GM19099 (cell line): ENCODE measurements around the gene GNA15.

Experiments
- POLR2A ChIP-seq: IDR thresholded peaks from 3 replicates; pipeline ENCODE4 v1.6.1; 2011; ENCODE audit warnings: low read depth; ENCODE audit not compliant: insufficient read length; ENCODE audit errors: extremely low read depth

GNA15 gene

DNA sequence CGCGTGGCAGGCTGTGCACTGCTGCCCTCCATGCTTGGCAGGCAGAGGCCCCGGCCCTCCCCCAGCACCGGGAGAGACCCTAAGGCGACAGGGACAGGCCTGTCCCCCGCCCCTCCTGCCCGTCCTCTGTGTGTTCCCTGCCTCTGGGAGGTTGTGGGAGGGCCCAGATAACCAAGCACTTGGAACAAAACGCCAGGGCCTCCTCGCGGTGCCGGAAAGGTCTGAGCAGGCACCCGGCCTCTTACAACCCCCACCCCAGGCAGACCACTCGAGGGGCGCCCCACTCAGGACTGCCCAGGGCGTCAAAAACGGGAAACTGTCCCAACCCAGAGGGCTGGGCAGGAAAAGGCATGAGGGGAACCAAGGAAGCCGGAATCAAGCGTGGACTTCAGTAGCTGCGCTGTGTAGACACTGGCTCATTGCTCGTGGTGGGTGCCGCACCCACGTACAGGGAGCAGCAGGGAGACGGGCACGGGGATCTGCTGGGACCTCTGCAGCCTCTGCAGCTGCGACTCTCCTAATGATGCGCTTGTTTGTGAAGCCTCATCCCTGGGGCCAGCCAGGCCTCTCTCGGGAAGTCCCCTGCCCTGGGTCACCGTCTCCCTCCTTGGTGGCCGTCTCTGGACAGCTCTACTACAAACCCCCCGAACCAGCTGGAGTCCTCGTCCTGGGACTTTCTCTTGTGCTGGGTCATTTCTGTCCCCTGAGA, 21.7 kb upstream of the GNA15 start:
- TF ChIP-seq POLR2A = no peak

DNA sequence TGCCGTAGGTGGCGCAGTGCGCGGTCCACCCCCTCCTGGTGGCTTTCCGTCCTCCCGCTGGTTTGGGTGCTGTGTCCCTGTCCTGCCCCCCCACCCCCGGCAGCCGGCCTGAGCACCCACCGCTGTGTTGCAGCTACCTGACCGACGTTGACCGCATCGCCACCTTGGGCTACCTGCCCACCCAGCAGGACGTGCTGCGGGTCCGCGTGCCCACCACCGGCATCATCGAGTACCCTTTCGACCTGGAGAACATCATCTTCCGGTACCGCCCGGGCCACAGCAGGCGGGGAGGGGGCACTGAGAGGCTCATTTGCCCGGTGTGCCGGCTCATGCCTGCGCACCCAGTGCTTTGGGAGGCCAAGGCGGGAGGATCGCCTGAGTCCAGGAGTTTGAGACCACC, 21.0 kb upstream of the GNA15 start:
- TF ChIP-seq POLR2A = no peak

DNA sequence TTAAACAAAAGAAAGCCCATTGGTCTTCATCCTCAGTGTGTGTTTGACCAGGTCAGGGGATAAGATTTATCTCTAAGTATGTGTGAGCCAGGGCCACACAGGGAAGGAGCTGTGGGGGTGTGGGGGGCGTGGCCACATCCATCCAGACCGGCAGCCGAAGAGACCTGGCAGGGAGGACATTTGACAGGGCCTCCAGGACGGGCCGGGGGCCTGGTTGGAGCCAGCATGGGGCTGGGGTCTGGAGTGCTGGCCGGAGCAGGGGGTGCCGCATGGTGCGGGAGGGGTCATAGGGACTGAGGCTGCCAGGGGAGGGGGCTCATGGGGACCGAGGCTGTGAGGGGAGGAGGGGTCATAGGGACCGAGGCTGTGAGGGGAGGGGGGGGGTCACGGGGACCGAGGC, 20.4 kb upstream of the GNA15 start:
- TF ChIP-seq POLR2A = no peak

DNA sequence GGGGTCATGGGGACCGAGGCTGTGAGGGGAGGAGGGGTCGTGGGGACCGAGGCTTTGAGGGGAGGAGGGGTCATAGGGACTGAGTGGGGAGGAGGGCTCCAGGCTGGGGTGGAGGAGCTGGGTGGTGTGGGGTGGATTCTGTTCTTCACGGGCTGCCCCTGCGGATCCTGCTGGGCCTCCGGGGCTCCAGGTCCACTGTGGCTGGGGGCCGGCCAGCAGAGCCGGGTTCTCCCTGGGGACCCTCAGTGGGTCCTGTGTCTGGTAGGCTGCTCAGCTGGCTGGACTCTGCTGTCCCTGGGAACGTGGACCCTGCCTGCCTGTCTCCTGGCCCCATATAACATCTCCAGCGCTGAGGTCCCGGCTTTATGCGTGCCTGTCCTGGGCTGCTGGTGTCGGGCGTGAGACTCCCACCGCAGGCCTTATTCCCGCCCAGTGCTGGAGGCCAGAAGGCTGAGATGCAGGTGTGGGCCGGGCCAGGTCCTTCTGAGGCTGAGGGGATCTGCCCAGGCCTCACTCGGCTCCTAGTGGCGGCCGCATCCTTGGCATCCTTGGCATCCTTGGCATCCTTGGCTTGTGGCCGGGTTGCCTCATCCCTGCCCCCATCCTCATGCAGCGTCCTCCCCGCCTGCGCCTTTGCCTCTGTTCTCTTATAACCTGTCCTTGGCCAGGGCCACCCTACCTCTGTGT, 19.8 kb upstream of the GNA15 start:
- no peak for TF ChIP-seq POLR2A

DNA sequence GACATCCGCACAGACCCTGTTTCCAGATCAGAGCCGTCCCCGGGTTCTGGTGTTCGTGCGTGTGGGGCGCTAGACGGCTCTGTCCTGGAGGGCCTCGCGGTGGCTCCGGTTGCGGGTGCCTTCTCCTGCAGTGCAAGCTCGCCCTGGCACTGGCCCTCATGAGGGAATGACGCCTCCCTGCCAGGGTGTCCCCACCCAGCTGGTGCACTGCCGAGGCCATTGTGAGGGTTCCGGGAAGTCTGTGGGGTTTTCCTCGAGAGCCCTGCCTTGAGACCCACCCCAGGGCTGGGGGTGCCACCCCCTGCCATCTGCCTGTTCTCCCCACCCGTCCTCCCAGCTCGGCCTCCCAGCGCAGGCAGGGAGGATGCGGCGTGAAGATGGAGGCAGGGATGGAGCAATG, 19.2 kb upstream of the GNA15 start:
- no peak for TF ChIP-seq POLR2A

DNA sequence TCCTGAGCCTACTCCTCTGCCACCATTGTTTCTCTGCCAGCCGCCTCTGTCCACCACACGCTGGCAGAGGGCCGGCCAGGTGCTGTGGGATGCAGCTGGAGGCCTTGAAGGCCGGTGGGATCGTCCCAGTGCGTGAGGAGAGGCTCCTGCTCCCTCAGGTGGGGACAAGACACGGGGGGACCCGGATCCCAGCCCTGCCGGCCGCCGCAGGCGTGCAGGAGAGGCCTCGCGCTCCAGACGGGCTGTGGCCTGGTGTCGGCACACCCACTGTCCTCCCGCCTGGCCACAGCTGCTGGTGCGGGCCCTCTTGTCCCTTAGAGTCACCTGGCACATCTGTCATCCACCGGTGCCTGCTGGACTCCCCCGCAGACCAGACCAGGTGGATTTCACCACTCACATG, 18.1 kb upstream of the GNA15 start:
- TF ChIP-seq POLR2A = no peak

DNA sequence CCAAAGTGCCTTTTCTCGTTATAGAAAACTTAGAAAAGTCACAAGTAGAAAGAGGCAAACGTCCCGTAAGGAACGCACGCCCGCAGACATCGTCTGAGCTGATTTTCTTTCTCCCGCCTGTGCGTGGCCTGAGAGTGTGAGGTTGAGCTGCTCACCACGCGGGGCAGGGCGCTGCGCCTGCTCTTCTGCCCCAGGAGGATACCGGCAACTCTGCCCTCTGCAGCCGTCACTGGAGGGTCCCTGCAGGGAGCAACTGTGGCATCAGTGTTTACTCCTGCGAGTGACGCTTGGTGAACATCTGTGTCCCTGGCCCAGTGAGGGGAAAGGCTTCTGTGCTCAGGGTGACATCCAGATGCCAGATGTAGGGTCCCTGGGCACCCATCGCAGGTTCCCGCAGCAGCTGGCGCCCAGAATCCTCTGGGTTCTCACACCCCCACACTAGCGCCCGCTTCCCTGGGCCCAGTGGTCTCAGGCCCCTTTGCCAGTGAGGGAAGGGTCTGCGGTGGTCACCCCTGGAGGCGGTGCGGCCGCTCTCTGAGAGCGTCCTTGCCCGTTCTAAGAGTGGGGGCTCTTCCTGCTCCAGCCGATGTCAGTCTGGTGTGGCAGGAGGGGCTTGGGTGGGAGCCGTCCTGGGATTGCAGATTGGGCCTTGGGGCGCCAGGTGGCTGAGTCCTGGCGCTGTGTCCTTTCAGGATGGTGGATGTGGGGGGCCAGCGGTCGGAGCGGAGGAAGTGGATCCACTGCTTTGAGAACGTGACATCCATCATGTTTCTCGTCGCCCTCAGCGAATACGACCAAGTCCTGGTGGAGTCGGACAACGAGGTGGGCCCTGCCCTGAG, 17.4 kb upstream of the GNA15 start:
- no peak for TF ChIP-seq POLR2A

DNA sequence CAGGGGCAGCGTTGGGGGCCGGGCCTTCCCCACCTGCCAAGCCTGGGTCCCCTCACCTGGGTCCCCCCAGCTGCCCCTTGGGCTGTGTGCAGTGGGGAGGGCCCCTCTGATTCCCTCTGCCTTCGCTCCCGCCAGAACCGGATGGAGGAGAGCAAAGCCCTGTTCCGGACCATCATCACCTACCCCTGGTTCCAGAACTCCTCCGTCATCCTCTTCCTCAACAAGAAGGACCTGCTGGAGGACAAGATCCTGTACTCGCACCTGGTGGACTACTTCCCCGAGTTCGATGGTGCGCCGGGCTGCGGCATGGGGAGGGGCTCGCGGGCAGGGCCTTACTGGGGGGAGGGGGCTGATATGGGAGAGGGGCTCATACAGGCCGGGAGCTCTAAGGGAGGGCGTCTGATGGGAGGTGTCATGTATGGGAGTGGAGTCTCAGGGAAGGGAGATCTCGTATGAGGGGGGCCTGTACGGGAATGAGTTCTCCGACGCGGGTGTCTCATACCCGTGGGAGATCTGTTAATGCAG, 16.7 kb upstream of the GNA15 start:
- TF ChIP-seq POLR2A = no peak

DNA sequence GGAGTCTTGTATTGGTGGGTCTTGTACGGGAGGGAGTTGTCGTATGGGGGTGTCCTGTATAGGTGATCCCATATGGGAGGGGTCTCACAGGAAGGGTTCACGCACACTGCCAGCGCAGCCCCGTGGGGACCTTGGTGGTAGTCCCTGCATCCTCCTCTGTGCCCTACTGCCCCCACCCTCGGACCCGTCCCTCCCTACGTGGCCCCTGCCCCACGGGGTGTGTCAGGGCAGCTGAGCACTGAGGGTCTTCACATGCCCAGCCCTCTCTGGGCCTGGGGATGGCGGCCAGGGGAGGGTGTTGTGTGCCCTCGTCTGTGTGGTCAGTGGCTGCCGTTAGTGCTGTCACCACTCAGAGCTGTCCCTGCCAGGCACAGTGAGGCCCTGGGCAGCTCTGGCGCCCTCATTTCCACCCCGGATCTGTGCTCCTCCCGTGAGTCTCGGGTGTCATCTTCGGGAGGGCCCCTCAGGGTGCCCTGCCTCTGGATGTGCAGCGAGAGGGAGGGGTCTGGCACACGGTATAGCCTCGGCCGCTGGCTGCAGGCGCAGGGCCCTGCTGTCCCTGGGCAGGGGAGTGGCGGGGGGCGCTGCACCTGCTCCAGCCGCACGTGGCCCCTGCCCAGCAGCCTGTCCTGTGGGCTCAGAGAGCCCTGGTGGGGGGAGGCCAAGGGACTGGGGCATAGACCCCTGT, 16.0 kb upstream of the GNA15 start:
- TF ChIP-seq POLR2A = no peak

DNA sequence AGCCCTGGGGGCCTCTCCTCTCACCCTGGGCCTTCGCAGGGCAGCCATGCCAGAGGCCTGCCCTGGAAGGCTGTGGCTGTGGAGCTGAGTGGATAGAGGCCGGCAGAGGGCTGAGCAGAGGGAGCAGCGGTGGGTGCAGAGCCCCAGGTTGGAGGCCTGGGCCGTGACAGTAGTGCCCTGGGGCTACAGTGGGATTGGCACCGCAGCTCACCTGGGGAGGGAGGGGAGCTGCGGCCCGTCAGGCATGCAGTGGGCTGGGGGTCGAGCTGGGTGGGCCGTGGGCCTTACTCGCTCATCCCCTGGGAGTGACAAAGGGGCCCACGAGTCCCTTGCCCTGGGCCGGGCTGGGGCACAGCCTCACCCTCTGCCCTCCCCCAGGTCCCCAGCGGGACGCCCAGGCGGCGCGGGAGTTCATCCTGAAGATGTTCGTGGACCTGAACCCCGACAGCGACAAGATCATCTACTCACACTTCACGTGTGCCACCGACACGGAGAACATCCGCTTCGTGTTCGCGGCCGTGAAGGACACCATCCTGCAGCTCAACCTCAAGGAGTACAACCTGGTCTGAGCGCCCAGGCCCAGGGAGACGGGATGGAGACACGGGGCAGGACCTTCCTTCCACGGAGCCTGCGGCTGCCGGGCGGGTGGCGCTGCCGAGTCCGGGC, 15.1 kb upstream of the GNA15 start:
- no peak for TF ChIP-seq POLR2A

DNA sequence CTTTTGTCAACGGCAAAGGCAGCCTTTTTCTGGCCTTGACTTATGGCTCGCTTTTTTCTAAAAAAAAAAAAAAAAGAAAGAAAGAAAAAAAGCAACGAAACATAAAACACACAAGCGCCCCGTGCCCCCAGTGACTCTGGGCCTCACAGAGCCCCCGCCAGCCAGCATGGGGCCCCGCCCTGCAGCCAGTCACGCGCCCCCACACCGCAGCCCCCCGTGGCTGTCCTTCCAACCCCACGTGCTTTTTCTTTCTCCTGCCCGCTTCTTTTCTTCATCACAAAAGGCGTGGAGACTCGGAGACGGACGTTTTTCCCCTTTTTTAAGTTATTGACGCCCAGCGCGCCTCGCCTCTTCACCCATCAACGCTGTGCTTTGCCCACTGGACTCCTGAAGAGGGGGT, 14.4 kb upstream of the GNA15 start:
- no peak for TF ChIP-seq POLR2A

DNA sequence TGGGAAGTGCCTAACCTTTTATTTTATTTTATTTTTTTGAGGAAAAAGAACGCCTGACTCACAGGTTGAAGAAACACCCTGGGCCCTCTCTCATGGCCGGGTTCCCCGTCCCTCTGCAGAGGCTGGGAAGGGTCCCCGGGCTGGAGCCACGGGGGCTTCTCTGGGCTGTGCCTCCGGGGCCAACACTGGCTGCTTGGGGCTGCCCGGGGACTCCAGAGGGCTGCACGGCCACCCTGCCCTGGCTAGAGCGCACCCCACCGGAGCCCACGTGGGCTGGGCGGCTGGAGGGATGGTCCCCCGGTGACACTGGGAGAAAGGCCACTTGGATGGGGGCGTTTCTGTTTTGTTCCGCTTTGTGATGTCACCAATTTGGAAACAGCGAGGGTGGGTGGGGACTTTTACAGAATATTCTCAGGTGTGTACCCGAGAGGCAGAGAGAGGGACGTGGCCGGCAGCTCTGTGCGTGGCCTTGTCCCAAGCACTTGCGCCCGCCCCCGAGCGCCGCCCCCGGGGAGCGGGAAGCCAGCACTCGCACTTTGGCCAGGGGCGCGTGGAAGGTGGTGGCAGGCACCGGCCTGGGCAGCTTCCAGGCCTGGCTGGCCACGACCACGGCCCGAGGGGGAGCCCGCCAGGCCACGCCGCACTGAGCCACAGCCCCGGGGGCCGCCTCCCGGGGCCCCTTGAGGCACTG, 13.9 kb upstream of the GNA15 start:
- no peak for TF ChIP-seq POLR2A

DNA sequence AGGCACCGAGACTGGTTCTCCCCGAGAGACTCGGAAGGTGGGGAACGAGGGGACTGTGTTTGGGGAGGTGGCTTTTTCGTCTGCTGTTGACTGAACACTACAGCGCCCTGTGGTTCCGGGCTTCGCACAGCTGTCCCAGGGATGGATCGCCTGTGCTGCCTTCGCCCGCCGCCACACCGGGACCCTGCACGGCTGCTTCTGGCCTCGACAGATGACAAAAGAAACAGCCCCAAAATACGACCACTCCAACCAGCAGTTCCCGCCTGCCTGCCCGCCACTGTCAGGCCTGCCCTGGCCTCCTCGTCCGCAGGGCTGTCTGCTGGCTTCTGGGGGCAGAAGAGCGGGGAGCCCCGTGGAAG, 13.3 kb upstream of the GNA15 start:
- no peak for TF ChIP-seq POLR2A
